ENCODE data around the gene RBM20. TPM values are rescaled to one million over a fixed set of nuclear protein-coding genes. Genes with fewer than 3 reads are reported as not detected.
A peak's percentile ranks its signal among the peaks of the same experiment; 100 is the strongest.

Gene RBM20
- total RNA-seq, 1 donor from 2014 or later = 0.02 TPM

DNA sequence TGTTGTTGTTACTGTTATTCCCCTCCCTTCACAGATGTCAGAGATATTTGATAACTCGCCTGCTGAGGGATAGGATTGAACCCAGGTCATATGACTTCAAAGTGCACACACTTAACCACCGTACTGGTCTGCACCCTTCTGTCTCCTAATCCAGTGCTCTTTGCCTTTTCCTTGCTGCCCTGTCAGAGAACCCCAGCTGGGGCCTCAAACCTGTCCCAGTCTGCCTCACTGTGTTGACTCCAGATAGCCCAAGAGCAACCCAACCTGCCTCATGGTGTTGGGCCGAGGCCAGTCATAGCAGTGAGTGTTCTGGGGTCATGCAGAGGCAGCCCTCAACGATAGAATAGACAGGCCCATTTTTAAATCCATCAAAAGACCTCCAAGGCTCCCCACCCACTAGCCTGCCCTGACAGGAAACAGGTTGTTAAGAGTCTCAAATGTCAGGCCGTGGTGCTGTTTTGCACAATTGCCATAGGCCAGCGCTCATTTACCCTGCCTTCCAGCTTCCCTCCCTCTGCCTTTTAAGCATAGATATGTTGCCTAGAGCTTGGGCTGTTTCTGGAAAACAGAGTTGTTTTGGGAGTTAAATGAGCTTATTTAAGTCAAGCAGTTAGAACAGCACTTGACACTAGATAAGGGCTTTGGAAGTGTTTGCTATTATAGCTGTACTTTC is 190.6 kb downstream of the RBM20 start:
- H3K4me3 Mint-ChIP-seq (ENCODE audit: low read depth) = no peak overlapping the region
- H3K9me3 Mint-ChIP-seq = no peaks in the 10 kb centered on the region
- H3K27ac Mint-ChIP-seq = peak overlapping the region; percentile 57
- no peak for DNase-seq (ENCODE audit: low spot score)
- H3K36me3 Mint-ChIP-seq (ENCODE audit: low read depth) = no peaks in the 10 kb centered on the region
- no peaks in the 10 kb centered on the region for H3K27me3 Mint-ChIP-seq (ENCODE audit: low read depth)
- H3K4me1 Mint-ChIP-seq (ENCODE audit: low read depth) = peaks cover 9% of the 10 kb centered on the region
- intact Hi-C loops (cut with micrococcal nuclease) = no loop called here

DNA sequence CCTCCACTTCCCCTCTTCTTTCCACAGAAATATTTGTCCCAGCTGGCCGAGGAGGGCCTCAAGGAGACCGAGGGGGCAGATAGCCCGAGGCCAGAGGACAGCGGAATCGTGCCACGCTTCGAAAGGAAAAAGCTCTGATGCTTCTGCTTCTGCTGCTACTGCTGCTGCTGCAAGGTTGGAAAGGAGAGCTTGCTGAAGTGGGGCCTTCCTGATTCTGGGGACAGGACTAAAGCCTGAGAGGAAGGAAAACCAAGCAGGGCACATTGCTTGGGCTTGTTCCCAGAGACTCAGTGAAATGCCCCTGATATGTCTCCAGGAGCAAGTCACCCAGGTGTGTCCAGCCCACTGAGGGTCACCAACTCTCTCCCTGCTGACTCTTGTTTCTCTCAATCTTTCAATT is 191.7 kb downstream of the RBM20 start:
- DNase-seq (ENCODE audit: low spot score) = no peak
- Mint-ChIP-seq H3K9me3 (no peaks in the 10 kb centered on the region), H3K27me3 (ENCODE audit: low read depth) (no peaks in the 10 kb centered on the region), H3K4me3 (ENCODE audit: low read depth) (no peak overlapping the region), H3K27ac (no peak overlapping the region), H3K36me3 (ENCODE audit: low read depth) (no peaks in the 10 kb centered on the region), H3K4me1 (ENCODE audit: low read depth) (peaks cover 9% of the 10 kb centered on the region)
- intact Hi-C loops (cut with micrococcal nuclease) = no loop called here

DNA sequence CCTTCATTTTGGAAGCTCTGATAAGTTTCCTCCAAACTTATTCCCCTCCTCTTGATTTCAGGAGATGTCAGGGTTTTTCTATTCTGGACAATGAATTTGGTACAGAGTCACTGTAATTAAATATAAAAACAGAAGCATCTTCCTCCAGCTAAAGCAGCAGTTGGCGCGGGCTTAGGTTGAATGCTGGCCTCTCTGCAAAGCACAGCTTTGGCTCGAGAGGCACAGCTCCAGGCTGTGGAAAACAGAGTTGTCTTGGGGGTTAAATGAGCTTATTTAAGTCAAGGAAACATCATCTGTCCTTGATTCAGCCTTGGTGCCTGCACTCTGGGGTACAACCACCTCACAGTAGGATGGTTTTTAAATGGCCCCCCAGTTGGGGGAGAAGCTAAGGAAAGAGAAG is 192.6 kb downstream of the RBM20 start:
- intact Hi-C loops (cut with micrococcal nuclease) = no loop called here
- Mint-ChIP-seq H3K36me3 (ENCODE audit: low read depth) (no peaks in the 10 kb centered on the region), H3K27me3 (ENCODE audit: low read depth) (no peaks in the 10 kb centered on the region), H3K4me1 (ENCODE audit: low read depth) (peaks cover 10% of the 10 kb centered on the region), H3K4me3 (ENCODE audit: low read depth) (no peak overlapping the region), H3K27ac (no peak overlapping the region), H3K9me3 (no peaks in the 10 kb centered on the region)
- no peak for DNase-seq (ENCODE audit: low spot score)

DNA sequence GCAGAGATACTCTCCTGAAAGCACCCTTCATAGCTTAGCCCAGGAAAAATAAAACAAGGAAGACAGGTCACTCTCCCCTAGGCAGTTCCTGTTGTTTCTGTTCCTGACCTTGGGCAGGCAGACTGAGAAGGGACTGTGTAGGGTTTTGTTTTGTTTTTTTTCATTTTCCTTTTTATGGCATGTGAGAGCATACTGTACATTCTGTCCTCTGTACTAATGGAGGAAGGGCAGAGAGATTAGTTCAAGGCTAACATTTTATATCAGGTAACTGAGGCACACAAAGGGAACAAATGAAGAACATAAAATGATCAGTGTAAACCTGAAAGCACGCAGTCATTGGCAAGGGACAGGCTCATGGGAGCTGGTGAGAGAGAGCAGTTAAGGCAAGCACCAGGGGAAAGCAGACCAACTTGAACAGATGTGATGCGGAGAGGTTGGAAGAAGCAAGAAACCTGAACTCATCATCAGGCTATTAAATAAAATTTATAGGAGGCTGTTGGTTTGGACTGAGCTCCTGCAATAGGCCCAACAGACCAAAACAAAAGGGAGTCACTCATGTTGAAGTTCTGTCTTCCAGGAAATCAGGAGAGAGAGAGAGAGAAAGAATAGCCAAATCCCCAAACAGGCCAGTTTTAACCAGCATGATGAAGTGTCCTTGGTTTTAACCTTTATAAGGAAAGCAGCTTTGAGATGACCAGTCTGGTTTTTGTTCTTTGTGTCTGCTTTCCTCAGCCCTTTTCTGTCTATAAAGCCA is 193.5 kb downstream of the RBM20 start:
- intact Hi-C loops (cut with micrococcal nuclease) = no loop called here
- H3K4me1 Mint-ChIP-seq (ENCODE audit: low read depth) = peaks cover 19% of the 10 kb centered on the region
- H3K36me3 Mint-ChIP-seq (ENCODE audit: low read depth) = no peaks in the 10 kb centered on the region
- H3K27me3 Mint-ChIP-seq (ENCODE audit: low read depth) = no peaks in the 10 kb centered on the region
- no peaks in the 10 kb centered on the region for H3K9me3 Mint-ChIP-seq
- no peak overlapping the region for H3K4me3 Mint-ChIP-seq (ENCODE audit: low read depth)
- H3K27ac Mint-ChIP-seq = no peak overlapping the region
- no peak for DNase-seq (ENCODE audit: low spot score)

- Mint-ChIP-seq H3K27ac (no peak overlapping the region), H3K4me1 (ENCODE audit: low read depth) (peaks cover 33% of the 10 kb centered on the region), H3K27me3 (ENCODE audit: low read depth) (no peaks in the 10 kb centered on the region), H3K4me3 (ENCODE audit: low read depth) (no peak overlapping the region), H3K9me3 (no peaks in the 10 kb centered on the region), H3K36me3 (ENCODE audit: low read depth) (no peaks in the 10 kb centered on the region)
- no peak for DNase-seq (ENCODE audit: low spot score)
- intact Hi-C loops (cut with micrococcal nuclease) = loop anchor here (5.0 kb wide), 1 partner anchor 38 kb away; no protein-coding TSS in a partner anchor
Observed at GRCh38 chr10:110840225-110840922, 196.2 kb downstream of the RBM20 start.

GRCh38 chr10:110840923-110841428 is 196.8 kb downstream of the RBM20 start:
- Mint-ChIP-seq H3K27me3 (ENCODE audit: low read depth) (no peaks in the 10 kb centered on the region), H3K27ac (no peak overlapping the region), H3K4me3 (ENCODE audit: low read depth) (no peak overlapping the region), H3K4me1 (ENCODE audit: low read depth) (peaks cover 33% of the 10 kb centered on the region), H3K9me3 (no peaks in the 10 kb centered on the region), H3K36me3 (ENCODE audit: low read depth) (no peaks in the 10 kb centered on the region)
- no peak for DNase-seq (ENCODE audit: low spot score)
- intact Hi-C loops (cut with micrococcal nuclease) = loop anchor here (5.0 kb wide), 1 partner anchor 39 kb away; no protein-coding TSS in a partner anchor

GRCh38 chr10:110841767-110842267 is 197.7 kb downstream of the RBM20 start:
- Mint-ChIP-seq H3K4me3 (ENCODE audit: low read depth) (no peak overlapping the region), H3K4me1 (ENCODE audit: low read depth) (peaks cover 33% of the 10 kb centered on the region), H3K27ac (peak overlapping the region; percentile 45), H3K27me3 (ENCODE audit: low read depth) (no peaks in the 10 kb centered on the region), H3K9me3 (no peaks in the 10 kb centered on the region), H3K36me3 (ENCODE audit: low read depth) (no peaks in the 10 kb centered on the region)
- DNase-seq (ENCODE audit: low spot score) = no peak
- intact Hi-C loops (cut with micrococcal nuclease) = loop anchor here (2.0 to 5.0 kb wide), 2 partner anchors 17 to 40 kb away; no protein-coding TSS in a partner anchor

- Mint-ChIP-seq H3K4me1 (ENCODE audit: low read depth) (peaks cover 33% of the 10 kb centered on the region), H3K36me3 (ENCODE audit: low read depth) (no peaks in the 10 kb centered on the region), H3K9me3 (no peaks in the 10 kb centered on the region), H3K4me3 (ENCODE audit: low read depth) (no peak overlapping the region), H3K27me3 (ENCODE audit: low read depth) (no peaks in the 10 kb centered on the region), H3K27ac (peak overlapping the region; percentile 71)
- intact Hi-C loops (cut with micrococcal nuclease) = loop anchor here (2.0 to 5.0 kb wide), 2 partner anchors 16 to 40 kb away; no protein-coding TSS in a partner anchor
- no peak for DNase-seq (ENCODE audit: low spot score)
Observed at GRCh38 chr10:110842326-110842904, 198.3 kb downstream of the RBM20 start.

DNA sequence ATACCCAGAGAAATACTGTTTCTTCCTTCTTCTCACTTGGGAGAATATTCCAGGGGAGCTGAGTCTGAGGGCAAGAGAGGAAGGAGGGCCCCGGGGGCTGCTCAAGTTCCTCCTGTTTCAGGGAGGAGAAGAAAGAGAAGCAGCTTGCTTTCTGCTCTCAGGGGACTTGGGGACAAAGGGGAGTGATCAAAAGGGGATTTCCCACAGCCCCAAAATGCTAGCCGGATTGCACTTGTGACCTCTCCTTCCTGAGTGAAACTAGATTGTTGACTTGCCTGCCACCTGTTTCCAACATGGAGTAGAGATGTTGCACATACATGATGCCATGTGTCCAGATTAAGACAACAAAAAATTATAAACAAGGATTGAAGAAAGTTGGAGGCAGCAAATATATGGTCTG is 198.9 kb downstream of the RBM20 start:
- Mint-ChIP-seq H3K4me1 (ENCODE audit: low read depth) (peaks cover 30% of the 10 kb centered on the region), H3K36me3 (ENCODE audit: low read depth) (no peaks in the 10 kb centered on the region), H3K9me3 (no peaks in the 10 kb centered on the region), H3K27ac (peak overlapping the region; percentile 71), H3K27me3 (ENCODE audit: low read depth) (no peaks in the 10 kb centered on the region), H3K4me3 (ENCODE audit: low read depth) (no peak overlapping the region)
- intact Hi-C loops (cut with micrococcal nuclease) = loop anchor here (1.0 to 5.0 kb wide), 3 partner anchors 16 to 69 kb away; no protein-coding TSS in a partner anchor
- DNase-seq (ENCODE audit: low spot score) = peak; percentile 56

DNA sequence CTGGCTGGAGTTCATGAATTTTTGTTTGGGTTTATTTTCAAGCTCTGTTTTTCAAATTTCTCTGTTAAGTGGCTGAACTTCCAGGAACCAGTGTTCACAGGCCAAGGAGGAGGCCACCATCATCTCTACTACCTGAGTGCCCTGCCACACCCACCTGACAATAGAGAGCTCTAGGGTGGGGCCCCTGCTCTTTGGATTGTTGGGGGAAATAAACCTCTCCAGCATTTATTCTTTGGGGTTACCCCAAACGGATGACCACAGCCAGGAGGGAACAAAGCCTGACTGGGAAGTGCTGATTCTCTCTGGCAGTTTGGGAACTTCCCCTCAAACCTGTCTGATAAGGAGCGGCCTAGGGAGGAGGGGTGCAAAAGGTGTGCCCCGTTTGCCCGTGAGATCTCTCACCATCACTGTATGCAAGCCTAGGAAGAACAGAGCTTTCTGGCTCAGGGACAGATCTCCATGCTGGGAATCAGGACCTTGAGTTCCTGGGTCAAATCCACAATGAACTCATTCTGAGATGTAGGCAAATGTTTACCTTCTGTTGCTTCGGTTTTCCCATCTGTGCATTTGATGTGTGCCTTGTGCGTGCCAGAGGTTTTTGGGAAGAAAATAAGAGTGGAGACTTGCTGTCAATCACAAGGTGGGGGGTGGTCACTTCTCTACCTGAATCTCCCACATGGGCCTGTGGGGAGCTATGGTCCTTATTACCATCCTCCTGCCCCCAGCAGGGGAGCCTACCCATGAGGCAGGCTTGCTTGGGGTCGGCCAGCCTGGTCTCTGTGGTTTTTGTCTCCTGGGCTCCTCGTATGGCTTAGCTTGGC is 199.9 kb downstream of the RBM20 start:
- Mint-ChIP-seq H3K27ac (no peak overlapping the region), H3K36me3 (ENCODE audit: low read depth) (no peaks in the 10 kb centered on the region), H3K9me3 (no peaks in the 10 kb centered on the region), H3K4me3 (ENCODE audit: low read depth) (no peak overlapping the region), H3K4me1 (ENCODE audit: low read depth) (peaks cover 30% of the 10 kb centered on the region), H3K27me3 (ENCODE audit: low read depth) (no peaks in the 10 kb centered on the region)
- intact Hi-C loops (cut with micrococcal nuclease) = loop anchor here (1.0 to 5.0 kb wide), 3 partner anchors 15 to 70 kb away; no protein-coding TSS in a partner anchor
- no peak for DNase-seq (ENCODE audit: low spot score)

DNA sequence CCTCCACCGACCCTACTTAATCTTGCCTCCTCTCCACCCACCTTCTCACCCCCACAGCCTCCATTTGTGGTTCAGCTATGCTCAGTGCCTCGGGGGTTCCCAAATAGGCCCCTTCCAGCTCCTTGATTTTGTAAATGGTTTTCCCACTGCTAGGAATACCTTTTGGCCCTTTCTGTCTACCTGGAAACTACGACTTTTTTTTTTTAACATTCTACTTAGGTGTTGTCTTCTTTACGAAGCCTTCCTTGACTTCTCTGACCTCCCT is 200.4 kb downstream of the RBM20 start:
- intact Hi-C loops (cut with micrococcal nuclease) = loop anchor here (5.0 kb wide), 1 partner anchor 42 kb away; no protein-coding TSS in a partner anchor
- no peak overlapping the region for H3K4me3 Mint-ChIP-seq (ENCODE audit: low read depth)
- no peak for DNase-seq (ENCODE audit: low spot score)
- H3K4me1 Mint-ChIP-seq (ENCODE audit: low read depth) = peaks cover 30% of the 10 kb centered on the region
- H3K27ac Mint-ChIP-seq = no peak overlapping the region
- H3K36me3 Mint-ChIP-seq (ENCODE audit: low read depth) = no peaks in the 10 kb centered on the region
- no peaks in the 10 kb centered on the region for H3K27me3 Mint-ChIP-seq (ENCODE audit: low read depth)
- no peaks in the 10 kb centered on the region for H3K9me3 Mint-ChIP-seq
